ENCODE results near the gene TMC5. TPM values are rescaled to one million over a fixed set of nuclear protein-coding genes. Genes with fewer than 3 reads are reported as not detected.

TMC5 gene
- polyA plus RNA-seq, 1 of the 3 experiments (the other 2 are of a cell fraction): not detected

GRCh38 chr16:19481296-19481695 lies 63.6 kb downstream of the TMC5 start (continued):
- TF ChIP-seq REST (IDR thresholded peaks at IDR 0.05; ENCODE audit: low read depth, low read length) (no peak), CTCF (IDR thresholded peaks at IDR 0.05) (no peak), RXRA (IDR thresholded peaks at IDR 0.05; ENCODE audit: borderline replicate concordance, low read depth) (no peak), PBX3 (IDR thresholded peaks at IDR 0.05) (no peak), GABPA (IDR thresholded peaks at IDR 0.05; ENCODE audit: low read depth) (no peak), EP300 (IDR thresholded peaks at IDR 0.05; ENCODE audit: borderline replicate concordance in 1 of 2, low read depth in 1 of 2, low read length in 1 of 2) (no peak), TCF12 (IDR thresholded peaks at IDR 0.05) (no peak), MEF2A (IDR thresholded peaks at IDR 0.05; ENCODE audit: borderline replicate concordance, low read depth) (no peak), YY1 (IDR thresholded peaks at IDR 0.05; ENCODE audit: low read depth) (no peak), ELF1 (IDR thresholded peaks at IDR 0.05) (no peak), EZH2phosphoT487 (IDR thresholded peaks at IDR 0.05; ENCODE audit: borderline replicate concordance, low read depth) (no peak)

- WGBS (ENCODE audit: low lambda C conversion rate): 61% methylated on average over 5 of the region's 5 CpGs
- H3K79me2 ChIP-seq (ENCODE audit: insufficient read depth): no peaks in the 10 kb centered on the region
- no peaks in the 10 kb centered on the region for H3K4me1 ChIP-seq (ENCODE audit: control insufficient read depth in 1 of 2, insufficient read depth in 2 of 2, low read depth in 1 of 2, low read length in 1 of 2)
- no peaks in the 10 kb centered on the region for H3K9me3 ChIP-seq
- no peak overlapping the region for H3K4me2 ChIP-seq
- POLR2A ChIA-PET: no interaction called here
- no peaks in the 10 kb centered on the region for H3K36me3 ChIP-seq (replicated peaks in 1 of 2; ENCODE audit: control insufficient read depth in 1 of 2, insufficient read depth in 2 of 2, low read length in 1 of 2)
- no peaks in the 10 kb centered on the region for H3K9me2 ChIP-seq
- DNase-seq: no peak
- no peak overlapping the region for H3K4me3 ChIP-seq (ENCODE audit: low read depth in 2 of 2, low read length in 1 of 2)
- no peak overlapping the region for H3K9ac ChIP-seq
- H3K27ac ChIP-seq (ENCODE audit: low read depth in 2 of 2, low read length in 1 of 2): no peak overlapping the region
- no peaks in the 10 kb centered on the region for H3K27me3 ChIP-seq (ENCODE audit: insufficient read depth)
- no peaks in the 10 kb centered on the region for H4K20me1 ChIP-seq (ENCODE audit: insufficient read depth)
- no peak overlapping the region for H2AFZ ChIP-seq (ENCODE audit: low read depth)
- CTCF ChIA-PET: interaction anchor here (0.7 kb wide), 1 partner anchor 21 kb away, joined by 3 read pairs; no protein-coding TSS in a partner anchor
- no peaks in the 10 kb centered on the region for H3F3A ChIP-seq (replicated peaks; ENCODE audit: insufficient read depth)
- TF ChIP-seq FOXM1 (IDR thresholded peaks at IDR 0.05; ENCODE audit: low read depth) (no peak), REST (IDR thresholded peaks at IDR 0.05; ENCODE audit: low read depth, low read length) (no peak), TCF12 (IDR thresholded peaks at IDR 0.05) (no peak), JUND (IDR thresholded peaks at IDR 0.05) (no peak), USF1 (IDR thresholded peaks at IDR 0.05; ENCODE audit: borderline replicate concordance, low read depth) (no peak), GATA2 (CRISPR knock-in tag; IDR thresholded peaks at IDR 0.05) (no peak), TAF1 (IDR thresholded peaks at IDR 0.05; ENCODE audit: borderline replicate concordance, low read depth, low read length) (no peak), POLR2AphosphoS5 (IDR thresholded peaks at IDR 0.05; ENCODE audit: low read depth, low read length) (no peak), FOSL2 (IDR thresholded peaks at IDR 0.05; ENCODE audit: borderline replicate concordance, low read depth) (no peak), SMC3 (IDR thresholded peaks at IDR 0.05; ENCODE audit: low read depth, low read length) (no peak), CHD2 (IDR thresholded peaks at IDR 0.05; ENCODE audit: low read length, partially characterized antibody) (no peak), MAX (IDR thresholded peaks at IDR 0.05; ENCODE audit: low read depth) (no peak), NFIC (IDR thresholded peaks at IDR 0.05; ENCODE audit: borderline replicate concordance) (no peak)
Observed at GRCh38 chr16:19481769-19482168, 64.1 kb downstream of the TMC5 start.

Measured in SK-N-SH (cell line).